HG02642 (cell line): Measurements from ENCODE around the gene LRRN4.

Experiments
- ATAC-seq: cut with Tn5 transposase; IDR thresholded peaks from one replicate; pipeline ENCODE4 v1.9.1; 2021; ENCODE audit warnings: mild to moderate bottlenecking; ENCODE audit not compliant: unreplicated experiment, poor library complexity

LRRN4 gene

DNA sequence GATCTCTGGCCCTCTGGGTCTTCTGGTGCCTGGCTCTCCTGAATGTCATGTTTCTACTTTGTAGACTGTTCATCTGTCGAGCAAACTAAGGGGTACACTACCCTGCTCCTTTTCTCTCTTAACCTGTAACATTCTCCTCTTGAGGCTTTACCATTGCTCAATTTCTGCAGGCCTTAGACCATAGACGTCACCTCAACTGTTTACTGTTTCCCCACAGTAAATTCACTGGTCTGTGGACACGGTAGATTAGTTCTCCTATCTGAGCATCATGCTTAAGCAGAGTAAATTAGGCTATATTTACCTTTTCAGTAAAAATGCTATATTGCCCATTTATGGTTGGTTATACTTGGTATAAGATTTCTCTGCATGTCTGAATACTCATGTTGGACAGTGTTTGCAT is 62.9 kb downstream of the LRRN4 start:
- ATAC-seq: no peak
